ENCODE data around the gene PNMA8C.
"Not testable (repeated sequence)": the region's sequence is repeated elsewhere in the genome, so short reads cannot be mapped to it uniquely, and the experiment has no call there.

Gene PNMA8C

DNA sequence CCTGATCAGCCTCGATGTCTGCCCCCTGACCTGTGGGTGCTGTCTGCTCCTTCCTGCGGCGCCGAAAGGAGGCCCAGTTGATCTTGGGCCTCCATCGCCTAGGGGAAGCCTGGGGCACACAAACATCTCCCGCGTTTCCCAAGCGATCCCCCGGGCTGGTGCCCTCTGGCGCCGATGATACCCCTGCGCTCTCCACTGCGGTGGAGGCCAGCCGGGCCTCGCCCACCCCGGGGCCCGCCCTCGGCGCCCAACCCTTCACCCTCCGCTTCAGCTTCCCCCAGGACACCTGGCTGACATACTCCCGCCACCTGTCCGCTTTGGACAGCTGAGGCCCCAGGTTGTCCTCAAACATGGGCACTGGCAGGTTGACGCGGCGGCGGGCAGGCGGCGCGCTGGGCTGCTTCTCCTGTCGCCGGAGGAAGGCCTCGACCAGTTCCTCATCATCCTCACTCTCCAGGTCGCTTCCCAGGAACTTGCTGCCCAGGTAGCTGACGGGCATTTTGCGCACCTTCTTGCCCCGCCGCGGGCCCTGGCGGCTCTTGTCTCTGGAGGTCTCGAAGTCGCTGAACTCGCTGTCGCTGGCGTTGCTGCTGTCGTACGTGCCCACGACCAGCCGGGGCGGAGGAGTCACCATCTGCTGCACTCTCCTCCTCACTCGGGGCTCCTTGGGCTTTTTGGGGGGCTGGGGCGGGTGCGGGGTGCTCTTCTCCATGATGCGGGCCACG lies 16.6 kb downstream of the PNMA8C start:
- no peak for DNase-seq (ENCODE audit: low read depth in 1 of 2, low spot score in 1 of 2)

- DNase-seq (ENCODE audit: low read depth in 1 of 2, low spot score in 1 of 2), result no peak
Observed at GRCh38 chr19:46411088-46411924, 17.4 kb downstream of the PNMA8C start.

DNA sequence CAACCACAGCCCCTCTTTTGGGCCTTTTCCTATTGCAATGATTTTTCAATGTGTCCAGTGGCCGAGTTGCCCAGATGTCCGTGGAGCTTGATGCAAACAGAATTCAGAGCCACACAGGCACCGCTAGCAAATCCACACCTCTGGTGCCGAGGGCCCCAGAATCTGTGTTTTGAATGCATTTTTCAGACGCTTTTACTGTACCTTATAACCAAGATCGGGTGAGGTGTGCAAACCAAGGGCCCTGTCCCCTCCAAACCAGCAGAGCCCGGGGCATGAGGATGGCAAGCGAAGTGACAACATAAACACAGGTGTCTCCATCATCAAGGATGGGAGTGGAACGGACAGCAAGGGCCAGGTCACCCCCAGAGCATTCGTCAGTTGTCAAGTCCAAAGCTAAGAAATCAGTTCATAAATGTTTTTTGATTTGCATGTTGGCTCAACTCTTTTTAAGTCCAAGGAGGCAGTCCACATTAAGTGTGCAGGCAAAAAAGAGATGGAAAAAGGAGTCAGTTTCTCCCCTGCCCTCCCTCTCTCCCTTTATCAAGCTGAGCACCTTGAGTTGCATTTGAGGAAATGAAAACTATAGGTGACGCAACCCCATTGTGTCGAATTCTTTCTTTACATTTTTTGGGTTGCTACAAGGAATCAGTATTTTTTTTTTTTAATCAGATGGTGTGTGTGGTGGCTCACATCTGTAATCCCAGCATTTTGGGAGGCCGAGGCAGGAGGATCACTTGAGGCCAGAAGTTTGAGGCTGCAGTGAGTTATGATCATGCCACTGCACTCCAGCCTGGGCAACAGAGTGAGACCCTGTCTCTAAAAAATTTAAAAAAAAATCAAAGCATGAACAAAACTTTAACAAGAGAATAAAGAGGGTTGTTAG lies 18.3 kb downstream of the PNMA8C start:
- no peak for DNase-seq (ENCODE audit: low read depth in 1 of 2, low spot score in 1 of 2)

- no peak for DNase-seq (ENCODE audit: low read depth in 1 of 2, low spot score in 1 of 2)
Observed at GRCh38 chr19:46409191-46409590, 19.5 kb downstream of the PNMA8C start.

DNA sequence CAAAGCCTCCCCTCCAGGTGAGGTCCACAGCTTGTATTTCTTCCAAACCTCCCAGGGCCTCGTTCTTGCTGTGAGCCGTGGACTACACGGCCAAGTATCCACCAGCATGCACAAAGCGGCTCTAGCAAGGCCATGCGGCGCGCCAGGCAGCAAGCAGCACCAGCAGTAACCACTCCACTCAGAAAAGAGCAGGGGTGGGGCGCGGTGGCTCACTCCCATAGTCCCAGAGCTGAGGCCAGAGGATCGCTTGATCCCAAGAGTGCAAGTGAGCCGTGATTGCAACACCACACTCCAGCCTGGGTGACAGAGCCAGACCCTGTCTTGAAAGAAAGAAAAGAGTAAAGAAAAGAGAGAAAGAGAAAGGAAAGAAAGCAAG lies 20.1 kb downstream of the PNMA8C start:
- no peak for DNase-seq (ENCODE audit: low read depth in 1 of 2, low spot score in 1 of 2)

DNA sequence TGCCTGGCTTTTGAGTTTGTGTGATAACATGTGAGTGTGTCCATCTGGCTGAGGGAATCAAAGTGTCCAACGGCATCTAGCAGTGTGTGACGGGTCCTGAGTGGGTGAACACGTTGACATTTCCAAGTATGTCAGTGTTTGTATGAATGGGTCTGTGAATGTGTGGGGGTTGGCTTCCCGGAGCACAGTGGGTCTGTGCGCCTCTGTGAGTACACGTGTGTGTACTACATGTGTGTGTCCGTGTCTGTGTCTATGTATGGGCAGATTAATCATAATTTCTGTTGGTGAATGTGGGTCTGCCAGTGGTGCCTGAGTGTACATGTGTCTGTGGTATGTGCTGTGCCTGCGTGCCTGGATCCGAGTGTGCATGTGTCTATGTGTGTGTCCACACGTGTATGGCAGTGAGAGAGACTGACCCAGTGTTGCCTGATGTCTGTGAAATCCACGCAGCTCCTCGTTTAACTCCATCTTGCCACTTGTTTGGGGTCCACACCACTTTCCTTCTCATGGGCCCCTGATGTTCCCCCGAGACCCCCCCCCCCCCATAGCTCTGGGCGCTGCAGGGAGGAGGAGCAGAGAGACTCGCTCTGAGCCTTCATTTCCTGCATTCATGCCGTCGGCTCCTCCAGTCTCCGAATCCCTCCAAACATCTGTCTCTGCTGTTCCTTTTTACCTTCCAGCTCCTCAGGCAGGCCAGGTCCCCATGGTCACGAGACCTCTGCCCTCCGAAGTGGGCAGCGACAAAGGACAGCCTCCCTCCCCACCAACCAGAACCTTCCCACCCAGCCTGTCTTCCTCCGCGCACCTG lies 20.7 kb downstream of the PNMA8C start:
- DNase-seq (ENCODE audit: low read depth in 1 of 2, low spot score in 1 of 2), result no peak

- no peak for DNase-seq (ENCODE audit: low read depth in 1 of 2, low spot score in 1 of 2)
Observed at GRCh38 chr19:46406976-46407375, 21.8 kb downstream of the PNMA8C start.

- no peak for DNase-seq (ENCODE audit: low read depth in 1 of 2, low spot score in 1 of 2)
Observed at GRCh38 chr19:46404753-46405468, 23.8 kb downstream of the PNMA8C start.

DNA sequence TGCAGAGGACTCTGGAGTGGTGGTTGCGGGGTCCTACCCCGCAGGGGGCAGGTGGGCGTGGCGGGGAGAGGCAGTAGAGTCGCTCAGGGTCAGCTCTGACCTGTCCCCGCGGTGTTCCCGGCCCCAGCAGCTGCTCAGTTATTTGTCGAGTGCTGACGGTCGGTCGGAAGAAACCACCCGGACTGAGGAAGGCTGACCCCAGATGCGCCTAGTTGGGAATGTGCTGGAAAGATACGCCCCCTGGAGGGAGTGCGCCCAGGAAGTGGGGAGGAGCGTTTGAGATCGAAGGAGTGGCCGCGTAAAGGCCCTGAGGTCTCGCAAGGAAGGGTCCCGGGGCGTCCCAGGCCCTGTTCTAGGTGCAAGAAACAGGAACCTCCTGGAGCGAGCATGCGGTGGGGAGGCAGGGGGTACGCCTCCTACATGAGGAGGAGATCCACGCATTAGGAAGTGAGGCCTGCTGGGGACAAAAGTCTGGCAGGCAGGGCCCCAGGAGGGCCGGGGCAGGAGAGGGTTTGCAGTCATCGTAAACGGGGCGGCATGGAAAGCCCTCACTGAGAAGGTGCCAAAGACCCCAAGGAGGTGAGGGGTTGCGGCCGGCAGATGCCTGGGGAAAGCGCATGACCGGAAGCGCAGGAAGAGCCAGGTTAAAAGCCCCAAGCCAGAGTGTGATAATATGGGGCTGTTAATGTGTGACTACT lies 24.5 kb downstream of the PNMA8C start:
- DNase-seq (ENCODE audit: low read depth in 1 of 2, low spot score in 1 of 2), result no peak

- no peak for DNase-seq (ENCODE audit: low read depth in 1 of 2, low spot score in 1 of 2)
Observed at GRCh38 chr19:46402725-46403124, 26.0 kb downstream of the PNMA8C start.

- not testable (repeated sequence) for DNase-seq (ENCODE audit: low read depth in 1 of 2, low spot score in 1 of 2)
Observed at GRCh38 chr19:46397801-46398479, 30.8 kb downstream of the PNMA8C start.

DNA sequence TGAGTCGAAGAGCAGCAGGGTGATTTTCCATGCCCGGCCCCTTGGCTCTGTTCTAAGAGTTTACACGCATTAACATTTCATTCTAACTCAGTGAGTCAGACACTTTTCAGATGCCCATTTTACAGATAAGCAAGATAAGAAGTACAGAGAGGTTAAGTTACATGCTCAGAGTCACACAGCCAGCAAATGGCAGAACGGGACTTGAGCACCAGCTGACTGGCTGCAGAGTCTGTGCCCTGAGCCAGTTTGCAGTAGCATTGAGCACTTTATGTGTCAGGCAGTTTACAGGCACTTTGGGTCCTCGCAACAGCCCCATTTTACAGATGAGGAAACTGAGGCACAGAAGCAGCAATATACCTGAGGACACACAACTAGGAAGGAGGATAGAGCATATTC lies 34.3 kb downstream of the PNMA8C start:
- no peak for DNase-seq (ENCODE audit: low read depth in 1 of 2, low spot score in 1 of 2)

DNA sequence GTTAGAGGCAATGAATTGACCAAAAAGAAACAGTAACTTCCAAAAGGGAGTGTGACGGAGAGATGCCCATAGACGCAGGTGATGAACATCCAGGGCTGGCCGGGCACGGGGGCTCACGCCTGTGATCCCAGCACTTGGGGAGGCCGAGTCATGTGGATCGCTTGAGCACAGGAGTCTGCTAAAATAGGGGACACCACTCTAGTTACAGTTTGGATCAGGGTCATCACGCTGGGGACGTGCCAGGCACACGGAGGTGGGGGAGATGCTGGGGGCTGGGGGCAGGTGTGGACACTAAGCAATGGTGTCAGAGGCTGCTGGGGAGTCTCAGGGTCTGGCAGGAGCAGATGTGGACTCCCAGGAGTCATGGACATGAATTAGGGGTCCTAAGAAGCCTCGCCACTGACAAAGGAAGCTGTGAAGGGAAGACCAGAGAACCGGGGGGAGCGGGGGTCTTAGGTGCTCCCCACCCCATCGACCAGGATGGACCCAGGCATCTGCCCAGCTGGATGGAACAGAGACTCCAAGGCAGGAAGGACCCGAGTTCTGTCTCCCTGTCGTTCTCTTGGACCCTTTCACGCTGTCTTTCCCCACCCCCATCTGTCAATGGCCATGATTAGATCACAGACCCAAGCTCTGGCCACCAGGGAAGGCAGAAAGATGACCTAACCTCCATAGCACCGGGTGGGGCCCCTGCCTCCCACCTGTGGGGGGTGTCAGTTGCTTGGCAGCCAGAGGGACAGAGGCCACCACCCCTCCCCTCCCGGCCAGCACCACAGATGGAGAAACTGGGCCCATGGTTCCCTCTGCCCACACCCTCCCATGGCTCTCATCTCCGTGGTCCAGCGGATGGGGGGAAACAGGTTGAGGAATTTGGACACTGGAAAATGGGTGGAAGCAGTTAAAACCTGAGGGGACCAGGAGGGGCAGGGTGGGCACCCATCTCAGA lies 35.0 kb downstream of the PNMA8C start:
- DNase-seq (ENCODE audit: low read depth in 1 of 2, low spot score in 1 of 2), result no peak

DNA sequence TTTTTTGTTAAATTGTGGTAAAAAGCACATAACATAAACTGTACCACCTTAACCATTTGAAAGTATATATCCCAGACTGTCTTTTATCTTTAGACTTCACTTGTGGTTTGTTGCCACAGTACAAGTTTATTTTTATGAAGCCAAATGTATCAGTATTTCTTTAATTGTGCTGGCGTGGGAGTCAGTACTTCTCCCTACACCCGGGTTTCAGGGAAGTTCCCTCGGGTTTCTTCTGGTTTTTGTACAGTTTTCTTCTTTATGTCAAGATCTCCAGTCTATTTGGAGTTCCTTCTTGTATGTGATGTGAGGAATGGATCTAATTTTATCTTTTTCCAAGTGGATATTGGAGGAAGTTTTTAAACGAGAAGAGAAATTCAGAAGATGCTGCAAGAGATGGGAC lies 35.9 kb downstream of the PNMA8C start:
- no peak for DNase-seq (ENCODE audit: low read depth in 1 of 2, low spot score in 1 of 2)

DNA sequence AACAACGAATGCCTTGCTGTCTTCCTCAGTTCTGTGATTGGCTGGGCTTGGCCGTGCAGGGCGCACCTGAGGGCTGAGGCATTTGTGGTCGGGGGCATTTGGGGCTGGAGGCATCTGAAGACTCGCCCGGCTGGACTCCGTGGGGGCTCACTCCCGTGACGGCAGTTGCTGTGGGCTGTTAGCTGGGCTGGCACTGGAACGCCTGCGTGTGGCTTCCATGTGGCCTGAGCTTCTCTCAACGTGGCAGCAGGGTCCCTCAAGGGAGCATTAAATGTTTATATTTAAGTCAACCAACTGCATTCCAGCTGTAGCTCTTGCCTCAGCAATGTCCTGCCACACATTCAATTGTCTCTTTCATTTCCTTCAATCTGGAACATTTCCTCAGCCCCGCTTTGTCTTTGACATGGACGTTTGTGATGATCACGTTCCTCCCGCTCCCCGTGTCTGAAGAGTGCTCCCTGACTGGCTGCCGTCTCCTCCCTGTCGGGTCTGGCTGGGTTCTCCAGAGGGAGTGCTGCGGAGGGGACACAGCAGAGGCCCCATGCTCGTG lies 36.4 kb downstream of the PNMA8C start:
- no peak for DNase-seq (ENCODE audit: low read depth in 1 of 2, low spot score in 1 of 2)

GRCh38 chr19:46391296-46392251 lies 37.2 kb downstream of the PNMA8C start:
- no peak for DNase-seq (ENCODE audit: low read depth in 1 of 2, low spot score in 1 of 2)
